Adipose tissue (tissue), 3 donors: Measurements from ENCODE around the gene MOB1A. TPM values are rescaled to one million over a fixed set of nuclear protein-coding genes. Genes with fewer than 3 reads are reported as not detected.
"Not testable (repeated sequence)": the region's sequence is repeated elsewhere in the genome, so short reads cannot be mapped to it uniquely, and the experiment has no call there.

Experiments used
- H3K27ac ChIP-seq: one replicate; pipeline ENCODE4 v1.5.1; 2013; ENCODE audit warnings: low read depth, low read length
- WGBS, 3 donors: extraction: QIAGEN DNeasy Blood & Tissue Kit; methylation state at CpG; one replicate each; pipeline ENCODE4 v1.1.7; 2013; 5-methylcytosine and 5-hydroxymethylcytosine counted together
- polyA plus RNA-seq, 3 donors: library from polyadenylated mRNA; stranded (reverse); fragments of 200-250 nt; gene quantifications; one replicate each; pipeline ENCODE4 v1.2.3, GENCODE V29; 2013
- donor health status: healthy with polysubstance abuse.
- donor health status: Bipolar disorder and iron deficiency.
- donor health status: healthy.

Gene MOB1A
- 10 to 100 TPM; 11.2 to 43.4 (median 33.6) TPM for polyA plus RNA-seq

DNA sequence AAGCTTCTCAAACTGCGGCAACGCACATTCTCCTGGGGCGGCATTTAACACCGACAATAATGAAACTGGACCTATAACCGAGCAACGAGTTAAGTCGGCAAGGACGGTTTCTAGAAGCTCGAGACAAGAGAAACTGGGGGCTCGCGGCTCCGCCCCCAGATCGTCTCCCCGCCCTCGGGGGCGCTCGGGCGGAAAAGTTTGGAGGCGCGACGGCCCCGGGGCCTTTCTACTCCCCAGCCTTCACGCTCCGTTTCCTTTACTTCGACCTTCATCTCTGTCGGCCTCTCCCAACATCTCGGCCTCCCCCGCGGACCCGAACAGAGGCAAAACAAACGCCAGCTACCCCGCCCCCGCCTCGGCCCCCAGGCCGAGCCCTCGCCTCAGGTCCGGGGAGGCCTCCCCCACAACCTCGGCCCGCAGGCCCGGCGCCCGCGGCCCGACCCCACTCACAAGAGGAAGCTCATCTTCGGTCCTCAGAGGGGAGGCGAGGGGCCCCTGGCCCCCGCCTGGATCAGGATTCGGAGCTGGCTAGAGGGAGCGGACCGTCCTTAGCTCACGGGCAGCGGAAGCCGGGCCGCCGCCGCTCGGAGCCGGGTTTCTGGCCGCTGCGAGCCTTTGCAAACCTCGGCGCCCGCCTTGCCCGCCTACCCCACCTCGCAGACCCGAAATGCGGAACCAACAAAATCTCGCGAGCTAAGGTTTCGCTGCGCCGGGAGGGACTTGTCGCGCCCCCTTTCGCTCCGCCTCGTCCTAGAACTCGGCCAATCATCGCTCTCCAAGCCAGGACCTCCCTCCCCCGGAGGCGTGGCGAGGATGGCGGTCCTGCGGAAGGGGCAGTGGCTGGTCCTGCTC is at the start of gene MOB1A:
Gene MOB1A, minus strand, starts transcription at position 669 of the 852 bp plus-strand sequence. Its CDS starts 205 bp downstream, at position 464.
- 0 to 1% (median 0%) methylated on average over 84 of the region's 84 CpGs for WGBS, 3 donors
- peak within 1 kb of the TSS; percentile 19 for H3K27ac ChIP-seq

DNA sequence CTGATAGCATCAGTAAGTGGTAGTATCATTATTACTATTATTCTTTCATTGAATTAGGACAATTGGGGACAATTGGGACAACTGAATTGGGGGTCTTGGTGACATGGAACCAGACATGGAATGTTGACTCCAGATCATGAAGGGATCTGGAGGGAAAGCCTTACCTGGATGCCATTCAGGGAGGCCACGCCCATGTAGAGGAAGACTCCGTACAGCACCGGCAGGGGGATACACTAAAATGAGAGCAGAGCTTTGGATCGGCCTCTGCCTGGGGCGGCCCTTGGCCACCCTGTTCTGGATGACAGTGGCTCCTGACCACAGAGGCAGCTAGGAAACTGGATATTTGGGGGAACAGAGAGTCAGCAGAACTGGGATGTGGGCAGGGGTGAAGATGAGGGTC is 49.0 kb upstream of the MOB1A start:
- no peak overlapping the region for H3K27ac ChIP-seq
- WGBS, 3 donors: 89 to 95% (median 90%) methylated on average over 5 of the region's 5 CpGs

DNA sequence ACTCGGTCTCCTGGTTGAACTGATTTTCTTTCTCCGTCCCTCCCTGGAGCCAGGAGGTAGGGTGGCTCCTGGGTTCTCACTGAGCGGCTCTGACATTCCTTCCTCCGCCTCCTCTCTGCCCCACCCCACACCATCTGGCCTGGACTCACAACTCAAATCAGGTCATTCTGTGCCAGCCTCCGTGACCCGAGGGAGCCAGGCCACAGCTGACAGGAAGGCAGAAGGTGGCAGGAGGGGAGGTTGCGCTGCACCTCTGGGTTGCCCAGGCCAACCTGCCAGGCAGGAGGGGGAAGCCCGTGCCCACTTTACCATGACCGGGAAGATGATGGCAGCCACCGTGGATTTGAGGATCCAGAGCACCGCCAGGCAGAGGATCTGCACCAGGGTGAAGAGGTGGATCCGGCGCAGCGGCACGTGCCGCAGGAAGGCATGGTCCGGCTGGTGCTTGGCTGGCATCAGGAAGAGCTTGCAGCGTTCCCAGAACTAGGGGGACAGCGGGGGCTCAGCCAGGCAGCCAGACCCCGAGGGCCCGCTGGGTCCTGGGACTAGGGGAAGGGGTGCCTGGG is 48.1 kb upstream of the MOB1A start:
- no peak overlapping the region for H3K27ac ChIP-seq

DNA sequence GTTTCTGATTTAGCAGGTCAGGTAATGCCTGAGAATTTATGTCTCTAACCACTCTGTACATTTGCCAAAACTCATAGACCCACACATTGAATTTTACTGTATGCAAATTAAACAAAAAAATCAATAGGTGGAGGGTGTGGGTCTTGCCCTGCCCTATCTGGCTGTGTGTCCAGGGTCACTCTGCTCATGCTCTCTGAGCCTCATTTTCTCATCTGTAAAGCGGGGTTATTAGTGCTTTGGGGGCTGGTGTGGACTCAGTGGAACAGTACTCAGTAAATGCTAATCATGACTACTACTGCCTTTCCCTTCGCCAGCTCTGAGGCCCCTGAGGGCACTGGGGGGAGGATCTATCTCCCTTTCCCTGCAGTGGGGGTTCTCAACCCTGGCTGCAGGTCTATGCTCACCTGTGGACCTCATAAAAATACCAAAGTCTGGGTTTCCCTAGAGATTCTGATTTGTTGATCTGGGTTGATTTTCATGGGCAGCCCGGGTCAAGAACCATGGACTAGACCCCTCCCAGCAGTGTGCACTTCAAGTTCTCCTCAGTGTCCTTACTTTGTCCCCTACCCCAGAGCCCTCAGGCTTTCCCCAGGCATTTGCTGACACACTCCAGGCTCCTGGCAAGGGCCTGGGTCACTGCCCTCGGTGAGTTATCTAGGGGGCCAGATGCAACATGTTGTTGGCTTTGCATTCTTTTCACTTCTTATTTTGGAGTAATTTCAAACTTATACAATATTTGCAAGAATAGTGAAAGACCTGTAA is 47.2 kb upstream of the MOB1A start:
- WGBS, 3 donors: 75 to 80% (median 78%) methylated on average over 4 of the region's 4 CpGs
- no peak overlapping the region for H3K27ac ChIP-seq

More for the DNA sequence above, 48.1 kb upstream of the MOB1A start:
- WGBS, 3 donors: 68 to 88% (median 87%) methylated on average over 20 to 21 of the region's 21 CpGs

DNA sequence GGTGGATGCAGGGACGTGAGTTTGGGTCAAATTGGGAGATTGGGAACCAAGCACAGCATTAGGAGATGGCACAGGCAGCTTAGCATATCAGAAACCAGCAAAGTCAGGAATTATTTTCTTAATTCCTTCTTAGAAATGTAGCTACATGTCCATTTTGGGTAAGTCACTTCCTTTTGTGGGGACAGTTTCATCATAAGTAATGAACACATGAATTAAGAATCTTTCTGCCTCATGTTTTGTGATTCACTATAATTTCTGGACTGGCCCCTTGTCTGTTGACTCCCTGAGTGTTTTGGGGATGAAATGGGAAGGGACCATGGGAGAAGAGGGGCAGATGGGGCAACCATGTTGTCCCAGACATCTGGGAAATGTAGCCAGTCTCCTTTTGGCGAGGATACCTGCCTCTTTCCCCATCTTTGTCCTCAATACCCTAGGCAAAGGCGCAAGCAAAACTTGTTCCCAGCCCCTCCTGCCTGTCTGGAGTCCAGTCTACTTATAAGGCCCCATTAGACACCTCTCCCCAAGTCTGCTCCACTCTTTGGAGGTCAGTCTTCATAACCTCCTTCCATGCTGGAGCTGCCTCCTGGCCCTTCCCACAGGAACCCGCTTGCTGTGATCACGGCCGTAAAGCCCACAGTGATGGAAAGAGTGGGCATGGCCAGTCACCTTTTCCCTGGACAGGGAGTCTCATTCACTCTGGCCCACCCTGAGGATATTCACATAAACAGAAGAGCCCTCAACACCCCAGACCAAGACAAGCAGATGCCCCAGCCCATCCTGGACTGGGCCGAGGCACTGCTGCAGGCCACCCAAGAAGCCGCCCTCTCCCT is 45.5 kb upstream of the MOB1A start:
- H3K27ac ChIP-seq: no peak overlapping the region
- WGBS, 3 donors: 92 to 93% (median 92%) methylated on average over 8 of the region's 8 CpGs

DNA sequence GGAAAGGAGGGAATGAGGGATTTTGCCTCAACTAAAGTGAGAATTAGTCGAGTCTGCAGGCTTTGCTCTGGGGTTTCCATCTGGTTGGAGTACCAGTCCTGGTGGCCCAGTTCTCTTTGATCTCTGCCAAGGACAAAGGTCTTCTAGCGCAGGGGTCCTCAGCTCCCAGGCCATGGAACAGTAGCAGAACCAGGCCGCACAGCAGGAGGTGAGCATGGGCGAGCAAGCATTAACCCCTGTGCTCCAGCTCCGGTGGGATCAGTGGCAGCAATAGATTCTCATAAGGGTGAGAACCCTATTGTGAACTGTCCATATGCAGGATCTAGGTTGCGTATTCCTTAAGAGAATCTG is 43.6 kb upstream of the MOB1A start:
- 88 to 94% (median 90%) methylated on average over 6 of the region's 6 CpGs for WGBS, 3 donors
- no peak overlapping the region for H3K27ac ChIP-seq

DNA sequence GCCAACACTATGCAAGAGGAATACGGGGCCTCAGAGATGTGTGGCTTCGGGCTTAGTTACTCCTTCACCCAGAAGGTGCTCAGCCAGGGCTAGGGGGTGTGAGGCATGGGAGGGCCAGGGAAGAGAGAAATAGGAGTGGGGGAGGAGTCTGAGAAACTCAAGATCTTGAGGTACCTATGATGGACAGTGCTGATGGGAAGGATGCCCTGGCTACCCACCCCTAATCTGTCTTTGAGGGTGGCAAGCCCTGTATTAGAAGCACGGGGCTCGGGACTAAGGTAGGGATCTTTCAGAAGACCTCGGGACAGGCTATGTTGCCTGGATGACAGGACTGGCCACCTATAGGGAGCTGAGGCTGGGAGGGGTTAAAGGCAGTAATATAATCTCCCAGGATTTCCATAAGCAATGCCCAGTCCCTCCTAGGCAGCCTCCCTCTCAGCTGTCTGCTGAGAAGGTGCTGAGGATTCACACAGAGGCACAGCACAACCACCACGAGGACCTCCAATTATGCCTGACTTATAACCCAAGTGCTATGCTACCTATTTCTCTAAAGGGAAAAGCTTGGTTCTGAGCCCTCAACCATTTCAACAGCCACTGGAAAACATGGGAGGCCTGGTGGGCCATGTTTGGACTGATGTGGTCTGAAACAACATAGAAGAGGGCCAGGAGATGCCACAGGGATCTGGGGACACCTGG is 43.1 kb upstream of the MOB1A start:
- WGBS, 3 donors: 95 to 97% (median 96%) methylated on average over 6 of the region's 6 CpGs
- no peak overlapping the region for H3K27ac ChIP-seq

DNA sequence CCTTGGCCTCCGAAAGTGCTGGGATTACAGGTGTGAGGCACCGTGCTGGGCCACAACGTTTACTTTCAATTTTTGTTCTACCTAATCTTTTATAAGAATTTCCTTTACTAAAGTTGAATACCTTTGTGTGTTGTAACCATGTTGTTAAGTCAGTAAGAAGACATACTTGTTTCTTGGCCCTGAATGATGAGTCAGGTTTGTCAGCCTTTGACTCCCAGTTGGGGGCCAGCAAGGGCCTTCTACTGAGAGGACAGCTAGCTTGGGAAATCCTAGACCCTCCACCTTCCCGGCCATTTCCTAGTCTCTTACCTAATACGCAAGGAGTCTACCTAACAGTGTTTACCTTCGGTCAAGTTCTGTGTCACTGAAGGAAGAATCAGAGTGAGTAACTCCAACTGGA is 42.4 kb upstream of the MOB1A start:
- H3K27ac ChIP-seq: no peak overlapping the region
- WGBS, 3 donors: 97% methylated on average over 6 of the region's 6 CpGs

DNA sequence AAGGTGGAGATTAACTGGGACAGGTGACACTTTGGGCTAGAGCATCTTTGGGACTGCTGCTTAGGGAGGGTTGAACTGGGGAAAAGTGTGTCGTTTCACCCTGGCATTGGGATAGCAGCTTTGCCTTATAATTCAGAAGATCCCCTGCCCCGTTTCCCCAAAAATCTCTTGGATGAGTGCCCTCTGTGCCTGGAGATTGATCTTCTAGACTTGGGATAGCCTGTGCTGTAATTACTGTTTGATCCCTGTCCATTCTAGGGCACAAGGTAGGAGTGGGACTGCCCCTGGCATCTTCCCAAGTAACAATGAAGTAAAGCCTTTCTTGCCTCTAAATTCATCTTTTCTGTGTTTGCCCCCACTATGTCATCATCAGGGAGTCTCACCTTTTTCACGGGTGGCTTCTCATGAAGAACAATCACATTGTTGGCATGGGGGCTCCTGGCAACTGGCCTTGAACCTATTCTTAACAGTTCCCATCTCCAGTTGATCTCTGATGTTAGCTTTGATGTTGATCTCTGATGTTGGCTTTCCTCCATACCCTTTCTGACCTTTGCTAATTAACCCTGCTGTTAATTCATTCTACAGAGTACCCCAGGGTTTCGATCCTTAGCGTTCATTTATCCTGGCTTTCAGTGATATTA is 41.3 kb upstream of the MOB1A start:
- 85 to 90% (median 89%) methylated on average over 5 of the region's 5 CpGs for WGBS, 3 donors
- H3K27ac ChIP-seq: no peak overlapping the region

DNA sequence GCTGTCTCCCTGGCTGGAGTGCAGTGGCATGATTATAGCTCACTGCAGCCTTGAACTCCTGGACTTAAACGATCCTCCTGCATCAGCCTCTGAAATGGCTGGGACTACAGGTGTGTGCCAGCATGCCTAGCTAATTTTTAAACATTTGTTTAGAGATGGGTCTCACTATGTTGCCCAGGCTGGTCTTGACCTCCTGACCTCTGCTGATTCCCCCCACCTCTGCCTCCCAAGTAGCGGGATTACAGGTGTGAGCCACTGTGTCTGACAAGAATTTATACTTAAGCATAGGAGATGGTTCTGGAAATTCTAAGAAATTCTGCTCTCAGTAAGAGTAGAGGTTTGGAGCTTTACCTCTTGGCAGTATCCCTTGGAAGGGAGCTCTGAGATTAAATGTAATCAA is 38.0 kb upstream of the MOB1A start:
- no peak overlapping the region for H3K27ac ChIP-seq
- 65 to 92% (median 85%) methylated on average over 2 of the region's 2 CpGs for WGBS, 3 donors

DNA sequence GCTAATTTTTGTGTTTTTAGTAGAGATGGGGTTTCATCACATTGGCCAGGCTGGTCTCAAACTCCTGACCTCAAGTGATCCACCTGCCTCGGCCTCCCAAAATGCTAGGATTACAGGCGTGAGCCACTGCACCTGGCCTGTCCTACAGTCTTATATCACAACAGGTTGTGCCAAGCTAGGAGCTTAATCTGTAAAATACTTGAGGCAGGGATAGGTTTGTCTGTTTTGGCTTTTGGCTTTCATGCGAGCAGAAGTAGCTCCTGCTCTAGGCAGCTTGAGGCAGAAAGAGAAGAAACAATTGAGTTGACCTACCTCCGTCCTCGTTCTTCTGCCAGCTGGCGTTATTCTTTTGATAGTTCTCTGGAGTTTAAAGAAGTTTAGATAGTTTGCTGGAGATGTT is 37.1 kb upstream of the MOB1A start:
- H3K27ac ChIP-seq: not testable (repeated sequence)
- WGBS, 3 donors: 82 to 97% (median 94%) methylated on average over 6 of the region's 6 CpGs

DNA sequence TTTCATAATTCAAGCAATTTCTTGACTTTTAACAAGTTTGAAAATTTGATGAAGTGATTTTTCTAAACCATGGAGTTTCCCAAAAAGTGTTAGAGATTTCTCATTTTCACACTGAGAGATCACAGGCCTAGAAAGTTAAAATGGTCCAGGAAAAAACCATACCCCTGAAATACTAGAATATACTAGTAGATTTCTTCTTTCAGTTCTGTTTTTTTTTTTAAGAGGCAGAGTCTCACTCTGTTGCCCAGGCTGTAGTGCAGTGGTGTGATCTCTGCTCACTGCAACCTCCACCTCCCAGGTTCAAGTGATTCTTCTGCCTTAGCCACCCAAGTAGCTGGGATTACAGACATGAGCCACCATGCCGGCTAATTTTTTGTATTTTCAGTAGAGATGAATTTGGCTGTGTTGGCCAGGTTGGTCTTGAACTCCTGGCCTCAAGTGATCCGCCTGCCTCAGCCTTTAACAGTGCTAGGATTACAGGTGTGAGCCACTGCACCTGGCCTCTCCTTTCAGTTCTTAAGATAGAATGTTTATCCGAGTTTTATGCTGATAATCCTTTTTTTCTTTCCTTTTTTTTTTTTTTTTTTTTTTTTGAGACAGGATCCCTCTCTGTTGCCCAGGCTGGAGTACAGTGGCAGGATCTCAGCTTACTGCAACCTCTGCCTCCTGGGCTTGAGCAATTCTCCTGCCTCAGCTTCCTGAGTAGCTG is 34.2 kb upstream of the MOB1A start:
- H3K27ac ChIP-seq: no peak overlapping the region
- WGBS, 3 donors: 70 to 93% (median 87%) methylated on average over 3 of the region's 3 CpGs

DNA sequence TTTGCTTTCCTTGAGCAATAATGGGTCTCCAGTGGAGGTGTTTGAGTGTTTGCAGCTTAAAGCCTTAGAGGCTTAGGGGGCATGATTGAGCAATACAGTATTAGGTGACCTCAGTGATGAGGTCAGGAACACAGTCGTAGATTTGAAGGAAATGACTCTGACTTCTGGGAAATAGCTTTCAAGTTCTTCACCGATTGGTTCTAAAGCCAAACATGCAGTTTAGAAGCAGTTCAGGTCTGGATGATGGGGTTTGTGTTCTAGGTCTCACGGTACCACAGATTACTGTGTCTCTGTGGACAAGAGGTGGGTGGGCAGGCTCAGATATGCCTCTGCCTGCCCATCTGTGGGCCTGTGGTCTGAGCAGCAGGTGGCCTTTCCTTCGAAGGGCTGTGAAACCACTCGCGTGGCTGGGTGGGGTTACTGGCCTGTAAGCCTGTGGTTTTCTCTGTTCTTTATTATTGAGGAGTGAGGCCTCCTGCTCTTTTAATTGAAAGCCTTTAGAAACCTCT is 27.6 kb upstream of the MOB1A start:
- H3K27ac ChIP-seq: no peak overlapping the region
- WGBS, 3 donors: 31 to 49% (median 34%) methylated on average over 6 of the region's 6 CpGs

DNA sequence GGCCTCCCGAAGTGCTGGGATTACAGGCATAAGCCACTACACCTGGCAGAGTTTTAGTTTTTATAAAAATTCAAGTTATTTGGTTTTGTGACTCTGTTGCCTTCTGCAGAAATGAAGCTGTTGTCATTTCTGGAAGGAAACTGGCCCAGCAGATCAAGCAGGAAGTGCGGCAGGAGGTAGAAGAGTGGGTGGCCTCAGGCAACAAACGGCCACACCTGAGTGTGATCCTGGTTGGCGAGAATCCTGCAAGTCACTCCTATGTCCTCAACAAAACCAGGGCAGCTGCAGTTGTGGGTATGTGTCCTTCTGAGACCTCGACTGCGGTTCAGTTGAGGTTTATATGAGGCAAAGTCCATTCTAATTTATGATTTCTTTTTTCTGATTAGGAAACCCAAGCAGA is 26.9 kb upstream of the MOB1A start:
- 34 to 51% (median 45%) methylated on average over 6 of the region's 6 CpGs for WGBS, 3 donors
- no peak overlapping the region for H3K27ac ChIP-seq

DNA sequence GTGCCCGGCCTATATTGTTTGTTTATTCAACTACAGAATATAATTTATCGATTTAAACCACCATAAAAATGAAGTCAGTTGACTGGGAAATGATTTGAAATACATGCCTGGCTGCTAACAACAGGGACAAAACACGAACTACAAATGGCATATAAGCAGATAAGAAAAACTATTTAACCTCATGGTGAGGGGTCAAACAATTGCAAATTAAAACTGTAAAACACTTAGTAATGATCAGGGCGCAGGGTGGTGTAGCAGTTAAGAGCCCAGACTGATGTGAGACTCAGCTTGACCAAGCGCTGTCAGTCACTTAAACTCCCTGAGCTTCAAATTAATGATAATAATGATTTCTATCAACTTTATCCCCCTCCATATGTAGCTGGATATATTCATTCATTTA is 26.4 kb upstream of the MOB1A start:
- H3K27ac ChIP-seq: no peak overlapping the region
- WGBS, 3 donors: 72 to 85% (median 83%) methylated on average over 5 of the region's 5 CpGs

DNA sequence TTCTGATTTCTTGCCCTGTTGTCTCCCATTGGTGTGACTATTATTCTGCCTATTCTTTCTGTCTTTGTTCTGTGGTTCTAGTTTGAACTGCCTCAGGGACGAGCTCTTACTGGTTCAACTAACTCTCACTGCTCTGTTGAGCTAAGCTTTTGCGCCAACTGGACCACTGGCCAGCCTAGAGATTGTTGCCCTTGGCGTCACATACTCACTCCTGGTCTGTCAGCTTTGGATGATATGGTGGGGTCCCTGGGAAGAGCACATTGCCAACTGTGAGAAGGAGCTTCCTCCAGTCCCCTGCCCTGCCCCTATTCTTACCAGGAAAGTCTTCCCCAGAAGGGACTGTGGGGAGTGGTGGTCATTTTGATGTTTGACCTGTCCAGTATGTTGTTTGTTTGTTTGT is 25.8 kb upstream of the MOB1A start:
- WGBS, 3 donors: 89 to 98% (median 95%) methylated on average over 3 of the region's 3 CpGs
- no peak overlapping the region for H3K27ac ChIP-seq

DNA sequence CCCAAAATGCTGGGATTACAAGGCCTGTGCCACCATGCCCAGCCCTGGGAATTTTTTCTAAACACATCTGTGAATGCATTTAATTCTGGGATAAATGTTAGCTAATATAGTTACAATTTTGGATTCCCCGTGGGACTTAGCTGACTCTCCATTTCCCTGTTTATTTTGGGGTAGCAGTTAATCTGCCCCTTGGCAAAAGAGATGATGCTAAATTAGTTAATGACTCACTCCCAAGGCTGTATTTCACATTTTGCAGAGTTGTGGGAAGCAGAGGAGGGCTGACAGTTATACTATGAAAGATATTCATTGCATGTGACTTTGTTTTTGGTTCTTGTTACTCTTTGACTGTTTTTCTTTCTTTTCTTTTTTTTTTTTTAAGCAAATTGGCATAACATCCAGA is 22.9 kb upstream of the MOB1A start:
- 37 to 44% (median 43%) methylated on average over 1 of the region's 1 CpG for WGBS, 3 donors
- H3K27ac ChIP-seq: no peak overlapping the region
